GM19463 (cell line): ENCODE data around the gene NPAS4.
"Not testable (repeated sequence)": the region's sequence is repeated elsewhere in the genome, so short reads cannot be mapped to it uniquely, and the experiment has no call there.

Experiments used
- ATAC-seq: cut with Tn5 transposase; IDR thresholded peaks from one replicate; pipeline ENCODE4 v1.9.1; 2021; ENCODE audit warnings: mild to moderate bottlenecking, moderate library complexity; ENCODE audit not compliant: unreplicated experiment

The NPAS4 gene

DNA sequence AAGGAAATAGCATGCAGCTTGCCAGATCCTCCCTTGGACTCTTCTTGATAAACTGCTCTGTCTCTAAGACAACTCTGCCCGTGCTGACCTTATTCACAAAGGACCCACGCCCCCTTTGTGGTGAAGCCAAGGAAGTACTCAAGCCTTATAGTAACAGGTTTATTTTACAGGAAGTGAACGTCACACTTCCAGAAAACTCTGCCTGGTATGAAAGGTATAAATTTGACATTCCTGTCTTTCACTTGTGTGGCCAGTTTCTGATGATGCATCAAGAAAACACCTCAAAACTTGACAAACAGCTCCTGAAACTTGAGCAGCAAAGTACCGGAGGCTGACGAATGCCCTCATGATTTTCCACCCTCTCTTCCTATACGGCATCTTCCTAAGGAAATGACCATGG is 33.4 kb downstream of the NPAS4 start:
- ATAC-seq = no peak

- no peak for ATAC-seq
Measured at GRCh38 chr11:66454828-66455227, 34.0 kb downstream of the NPAS4 start.

- ATAC-seq = no peak
Measured at GRCh38 chr11:66457826-66458225, 37.0 kb downstream of the NPAS4 start.

- no peak for ATAC-seq
Measured at GRCh38 chr11:66459138-66459778, 38.4 kb downstream of the NPAS4 start.

DNA sequence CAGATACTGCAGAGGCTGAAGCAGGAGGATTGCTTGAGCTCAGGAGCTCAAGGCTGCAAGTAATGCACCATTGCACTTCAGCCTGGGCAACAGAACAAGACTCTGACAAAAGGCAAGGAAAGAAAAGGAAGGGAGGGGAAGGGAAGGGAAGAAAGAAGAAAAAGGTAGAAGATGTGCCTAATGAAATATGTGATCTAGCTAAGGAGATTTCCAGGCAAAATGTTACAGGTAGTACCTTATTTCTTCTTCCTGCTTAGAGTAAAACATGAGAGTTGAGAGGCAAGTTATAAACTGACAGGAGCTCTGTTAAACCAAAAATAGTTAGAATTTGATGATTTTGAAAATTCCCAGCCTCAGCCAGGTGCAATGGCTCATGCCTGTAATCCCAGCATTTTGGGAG is 41.2 kb downstream of the NPAS4 start:
- no peak for ATAC-seq

GRCh38 chr11:66462911-66463310 is 42.1 kb downstream of the NPAS4 start:
- ATAC-seq = no peak

DNA sequence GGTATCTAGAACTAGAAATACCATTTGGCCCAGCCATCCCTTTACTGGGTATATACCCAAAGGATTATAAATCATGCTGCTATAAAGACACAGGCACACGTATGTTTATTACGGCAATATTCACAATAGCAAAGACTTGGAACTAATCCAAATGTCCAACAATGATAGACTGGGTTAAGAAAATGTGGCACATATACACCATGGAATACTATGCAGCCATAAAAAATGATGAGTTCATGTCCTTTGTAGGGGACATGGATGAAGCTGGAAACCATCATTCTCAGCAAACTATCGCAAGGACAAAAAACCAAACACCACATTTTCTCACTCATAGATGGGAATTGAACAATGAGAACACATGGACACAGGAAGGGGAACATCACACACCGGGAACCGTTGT is 43.3 kb downstream of the NPAS4 start:
- ATAC-seq = not testable (repeated sequence)

GRCh38 chr11:66464916-66465315 is 44.1 kb downstream of the NPAS4 start:
- no peak for ATAC-seq

DNA sequence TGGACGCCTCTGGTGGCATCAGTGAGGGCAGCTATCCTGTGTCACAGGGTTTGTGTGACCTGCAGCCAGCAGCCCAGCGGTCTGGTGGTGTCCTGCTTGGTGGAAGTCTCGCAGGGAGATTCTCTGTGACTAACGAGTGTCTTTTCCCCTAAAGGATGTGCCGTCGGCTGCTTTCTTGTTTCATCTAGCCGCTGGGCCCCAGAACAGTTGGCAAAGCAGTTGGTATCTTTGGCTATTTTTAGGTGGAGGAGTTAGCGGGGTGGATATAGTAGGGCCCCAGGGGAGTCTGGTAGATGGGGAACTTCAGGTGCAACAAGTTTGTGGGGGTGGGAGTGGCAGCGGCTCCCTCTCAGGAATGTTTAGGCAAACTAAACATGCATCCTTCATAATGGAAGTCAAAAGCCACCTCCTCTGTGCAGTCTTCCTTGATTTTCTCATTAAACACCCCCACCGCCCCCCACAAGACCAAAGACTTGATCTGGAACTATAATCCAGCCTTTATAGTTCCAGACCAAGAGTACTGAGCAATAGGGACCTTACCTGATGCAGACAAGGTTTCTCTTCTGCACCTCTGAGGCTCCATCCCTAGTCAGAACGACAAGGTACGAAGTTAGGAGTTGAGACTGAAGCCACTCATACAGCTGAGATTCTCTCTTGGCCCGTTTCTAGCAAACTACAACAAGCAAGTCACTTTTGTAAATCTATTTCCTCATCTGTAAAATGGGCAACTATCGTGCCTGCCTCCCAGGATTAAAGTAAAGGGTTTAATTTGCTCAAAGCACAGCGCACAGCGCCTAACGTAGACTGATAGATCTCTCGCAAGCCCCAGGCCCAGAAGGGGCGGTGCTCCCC is 44.8 kb downstream of the NPAS4 start:
- ATAC-seq = no peak

- ATAC-seq = peak; percentile 80
Measured at GRCh38 chr11:66466225-66467033, 45.6 kb downstream of the NPAS4 start, which contains the start of gene PELI3. Gene PELI3 (plus strand): TSS chr11:66466905. CDS start chr11:66468129, 1,224 bp downstream.

GRCh38 chr11:66467034-66467659 is 46.3 kb downstream of the NPAS4 start:
- peak; percentile 30 for ATAC-seq

- no peak for ATAC-seq
Measured at GRCh38 chr11:66467756-66468155, 46.9 kb downstream of the NPAS4 start.

- no peak for ATAC-seq
Measured at GRCh38 chr11:66468691-66469090, 47.9 kb downstream of the NPAS4 start.

GRCh38 chr11:66469441-66469840 is 48.6 kb downstream of the NPAS4 start:
- no peak for ATAC-seq

DNA sequence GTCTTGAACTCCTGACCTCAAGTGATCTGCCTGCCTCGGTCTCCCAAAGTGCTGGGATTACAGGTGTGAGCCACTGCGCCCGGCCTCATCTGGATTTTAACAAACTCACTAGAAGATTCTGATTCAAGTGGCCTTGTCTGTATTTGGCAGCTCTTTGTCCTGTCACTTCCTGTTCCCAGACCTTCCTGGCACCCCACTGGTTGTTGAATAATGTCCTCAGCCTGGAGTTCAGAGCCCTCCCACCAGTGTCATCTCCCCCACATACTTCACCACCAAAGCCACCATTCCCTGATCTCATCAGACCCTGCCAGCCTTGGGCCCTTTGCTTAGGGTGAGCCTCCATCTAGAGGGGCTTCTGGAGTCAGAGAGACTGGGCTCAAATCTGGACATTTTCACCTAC is 49.2 kb downstream of the NPAS4 start:
- ATAC-seq = no peak

- ATAC-seq = no peak
Measured at GRCh38 chr11:66471142-66471541, 50.3 kb downstream of the NPAS4 start.

DNA sequence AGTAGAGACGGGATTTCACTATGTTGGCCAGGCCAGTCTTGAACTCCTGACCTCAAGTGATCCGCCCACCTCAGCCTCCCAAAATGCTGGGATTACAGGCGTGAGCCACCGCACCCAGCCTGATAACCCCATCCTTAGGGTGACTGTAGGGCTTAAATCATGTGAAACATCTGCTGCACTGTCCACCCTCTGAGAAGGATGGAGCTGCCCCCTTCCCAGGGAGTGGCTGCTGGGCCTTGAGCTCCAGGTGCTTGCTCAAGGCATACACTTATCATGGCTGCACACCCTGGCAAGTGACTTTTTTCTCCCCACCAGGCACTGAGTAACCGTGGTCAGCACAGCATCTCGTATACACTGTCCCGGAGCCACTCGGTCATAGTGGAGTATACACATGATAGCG is 51.2 kb downstream of the NPAS4 start:
- no peak for ATAC-seq

- ATAC-seq = no peak
Measured at GRCh38 chr11:66473167-66473566, 52.3 kb downstream of the NPAS4 start.

DNA sequence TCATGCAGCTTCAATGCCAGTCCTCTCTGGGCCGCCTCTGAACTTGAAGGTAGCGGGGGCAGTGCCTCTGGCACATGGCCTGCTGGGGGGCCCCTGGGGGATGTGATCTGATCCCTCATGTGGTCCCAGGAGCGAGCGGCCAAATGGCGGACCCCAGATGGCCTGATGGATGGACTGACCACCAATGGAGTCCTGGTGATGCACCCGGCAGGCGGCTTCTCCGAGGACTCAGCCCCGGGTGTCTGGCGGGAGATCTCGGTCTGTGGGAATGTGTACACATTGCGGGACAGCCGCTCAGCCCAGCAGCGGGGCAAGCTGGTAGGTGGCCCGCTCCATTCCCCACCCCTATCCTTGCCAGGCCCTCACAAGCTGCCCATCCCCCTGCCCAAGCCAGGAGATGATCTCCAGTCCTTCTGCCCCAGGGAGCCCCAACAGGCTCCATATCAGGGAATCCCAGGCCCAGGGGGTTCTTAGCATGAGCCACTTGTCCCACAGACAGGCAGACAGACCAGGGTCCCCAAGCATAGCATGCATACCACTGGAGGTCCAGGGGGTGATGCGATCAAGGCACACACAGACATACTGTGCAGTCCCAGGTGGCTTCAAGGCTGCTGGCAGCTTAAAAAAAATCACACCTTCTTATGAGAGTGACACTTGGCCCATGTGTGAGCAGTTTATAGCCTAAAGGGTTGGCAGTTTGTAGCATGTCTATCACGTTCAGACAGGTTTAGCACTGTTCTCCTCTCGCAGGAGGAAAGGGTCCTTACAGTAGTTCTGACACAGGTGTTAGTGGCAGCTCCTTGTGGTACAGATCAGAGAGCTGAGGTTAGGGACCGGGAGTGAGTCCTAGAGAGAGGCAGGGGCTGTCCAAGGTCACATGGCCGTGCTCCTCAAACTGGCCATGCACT is 53.0 kb downstream of the NPAS4 start:
- ATAC-seq = no peak
